Measurements from ENCODE around the gene DCAF8.

The DCAF8 gene

DNA sequence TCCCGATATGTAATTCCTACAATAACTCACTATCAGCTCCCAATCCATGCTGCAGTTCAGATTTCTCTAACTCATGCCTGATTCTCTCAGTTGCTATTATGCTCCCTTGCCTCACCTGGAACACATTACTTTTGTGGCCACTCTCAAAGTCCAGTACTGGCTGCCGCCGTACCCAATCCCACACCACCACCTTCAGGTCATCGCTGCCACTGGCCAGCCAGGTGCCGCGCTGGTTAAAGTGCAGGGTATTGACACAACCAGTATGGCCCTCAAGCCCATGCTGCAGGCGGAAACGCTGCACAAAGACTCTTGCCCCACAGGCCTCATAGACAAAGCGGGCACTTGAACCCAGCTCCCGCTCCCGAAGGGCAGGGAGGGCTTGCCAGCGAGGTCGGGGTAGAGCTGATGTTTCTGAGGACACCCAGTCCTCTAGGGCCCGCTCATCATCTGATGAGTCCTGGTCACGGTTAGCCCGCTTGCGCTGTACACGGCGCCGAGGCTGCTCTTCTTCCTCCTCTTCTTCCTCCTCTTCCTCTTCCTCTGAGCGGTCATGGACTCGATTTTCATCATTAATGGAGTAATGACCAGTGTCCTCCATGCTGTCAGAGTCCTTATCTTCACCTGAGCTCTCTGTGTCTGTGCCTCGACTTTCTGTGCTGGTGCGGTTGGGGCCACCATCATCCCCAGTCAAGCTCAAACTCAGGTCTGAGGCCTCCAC is 22.6 kb downstream of the DCAF8 start:
- TF ChIP-seq, protein P1, sequence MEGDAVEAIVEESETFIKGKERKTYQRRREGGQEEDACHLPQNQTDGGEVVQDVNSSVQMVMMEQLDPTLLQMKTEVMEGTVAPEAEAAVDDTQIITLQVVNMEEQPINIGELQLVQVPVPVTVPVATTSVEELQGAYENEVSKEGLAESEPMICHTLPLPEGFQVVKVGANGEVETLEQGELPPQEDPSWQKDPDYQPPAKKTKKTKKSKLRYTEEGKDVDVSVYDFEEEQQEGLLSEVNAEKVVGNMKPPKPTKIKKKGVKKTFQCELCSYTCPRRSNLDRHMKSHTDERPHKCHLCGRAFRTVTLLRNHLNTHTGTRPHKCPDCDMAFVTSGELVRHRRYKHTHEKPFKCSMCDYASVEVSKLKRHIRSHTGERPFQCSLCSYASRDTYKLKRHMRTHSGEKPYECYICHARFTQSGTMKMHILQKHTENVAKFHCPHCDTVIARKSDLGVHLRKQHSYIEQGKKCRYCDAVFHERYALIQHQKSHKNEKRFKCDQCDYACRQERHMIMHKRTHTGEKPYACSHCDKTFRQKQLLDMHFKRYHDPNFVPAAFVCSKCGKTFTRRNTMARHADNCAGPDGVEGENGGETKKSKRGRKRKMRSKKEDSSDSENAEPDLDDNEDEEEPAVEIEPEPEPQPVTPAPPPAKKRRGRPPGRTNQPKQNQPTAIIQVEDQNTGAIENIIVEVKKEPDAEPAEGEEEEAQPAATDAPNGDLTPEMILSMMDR (IDR thresholded peaks at IDR 0.05; ENCODE audit: insufficient read depth, low read depth, low read length, missing control alignments), result no peak
- H3K4me3 ChIP-seq (ENCODE audit: low read length), result no peak overlapping the region
- no peak for DNase-seq (ENCODE audit: low read depth)

DNA sequence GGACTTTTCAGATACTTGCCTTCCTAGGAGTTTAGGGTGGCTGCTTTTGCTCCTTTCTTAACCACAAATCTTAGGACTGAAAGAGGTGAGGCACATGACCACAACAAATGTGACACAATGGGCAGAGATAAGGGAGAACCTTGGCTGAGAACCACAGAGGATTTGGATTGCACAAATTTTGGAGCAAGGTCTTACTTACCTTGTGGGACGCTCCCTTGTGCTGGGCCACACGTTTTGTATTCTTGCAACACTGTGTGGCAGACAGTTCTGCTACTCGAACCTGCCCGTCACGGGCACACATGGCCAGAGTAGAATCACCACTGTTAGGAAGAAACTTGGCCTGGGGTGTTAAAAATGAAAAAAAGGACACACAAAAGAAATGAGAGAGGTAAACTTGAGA is 23.9 kb downstream of the DCAF8 start:
- DNase-seq (ENCODE audit: low read depth), result no peak
- TF ChIP-seq, protein P1 (IDR thresholded peaks at IDR 0.05; ENCODE audit: insufficient read depth, low read depth, low read length, missing control alignments), result no peak
- H3K4me3 ChIP-seq (ENCODE audit: low read length), result no peak overlapping the region

DNA sequence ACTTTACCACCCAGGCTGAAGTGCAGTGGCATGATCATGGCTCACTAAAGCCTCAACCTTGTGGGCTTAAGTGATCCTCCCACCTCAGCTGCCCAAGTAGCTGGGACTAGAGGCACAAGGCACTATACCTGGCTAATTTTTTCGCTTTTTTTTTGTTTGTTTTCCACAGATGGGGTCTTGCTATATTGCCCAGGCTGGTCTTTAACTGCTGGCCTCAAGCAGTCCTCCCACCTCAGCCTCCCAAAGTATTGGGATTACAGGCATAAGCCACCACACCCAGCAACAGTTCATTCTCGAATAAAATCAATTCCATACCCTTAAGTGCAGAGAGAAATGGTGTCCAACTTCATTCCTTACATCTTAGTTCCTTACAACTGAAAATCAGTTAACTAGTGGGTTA is 24.8 kb downstream of the DCAF8 start:
- TF ChIP-seq, protein P1 (IDR thresholded peaks at IDR 0.05; ENCODE audit: insufficient read depth, low read depth, low read length, missing control alignments), result no peak
- H3K4me3 ChIP-seq (ENCODE audit: low read length), result no peak overlapping the region

DNA sequence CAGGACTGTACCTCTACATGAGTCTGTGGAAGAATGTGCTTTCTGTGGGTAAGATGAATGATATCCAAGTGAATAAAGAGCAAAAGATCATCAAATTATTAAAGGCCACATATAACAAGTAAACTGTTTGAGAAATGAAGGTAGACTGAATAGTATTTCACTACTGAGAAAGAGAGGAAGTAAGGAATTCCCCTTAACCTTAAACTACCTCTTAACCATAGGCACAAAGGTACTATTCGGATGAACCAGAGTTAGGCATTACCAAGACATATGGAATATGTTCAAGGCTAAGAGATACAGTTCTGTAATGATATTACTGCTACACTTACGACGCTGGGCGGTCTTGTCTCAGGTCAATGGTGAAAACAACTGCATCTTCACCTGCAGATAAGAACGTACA is 25.5 kb downstream of the DCAF8 start:
- H3K4me3 ChIP-seq (ENCODE audit: low read length), result no peak overlapping the region
- DNase-seq (ENCODE audit: low read depth), result no peak
- TF ChIP-seq, protein P1 (IDR thresholded peaks at IDR 0.05; ENCODE audit: insufficient read depth, low read depth, low read length, missing control alignments), result no peak

More for the DNA sequence above, 24.8 kb downstream of the DCAF8 start:
- no peak for DNase-seq (ENCODE audit: low read depth)

DNA sequence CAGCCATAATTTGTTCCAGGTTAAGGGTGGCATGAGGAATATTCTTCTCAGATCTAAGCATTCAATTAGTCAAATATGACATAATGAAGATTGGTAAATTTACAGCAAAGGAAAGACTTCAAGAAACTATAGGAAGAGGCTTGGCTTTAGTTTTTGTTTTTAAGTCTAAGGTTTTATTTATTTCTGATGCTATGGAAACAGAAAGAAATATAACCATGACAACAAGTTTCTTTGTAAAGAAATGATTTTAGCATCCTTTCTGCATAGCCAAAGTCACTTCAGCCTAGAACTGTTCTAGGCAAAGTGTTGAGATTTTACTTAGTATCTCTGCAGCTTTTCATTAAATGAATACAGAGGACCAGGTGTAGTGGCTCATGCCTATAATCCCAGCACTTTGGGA is 29.4 kb downstream of the DCAF8 start:
- no peak overlapping the region for H3K4me3 ChIP-seq (ENCODE audit: low read length)
- TF ChIP-seq, protein P1 (IDR thresholded peaks at IDR 0.05; ENCODE audit: insufficient read depth, low read depth, low read length, missing control alignments), result no peak
- no peak for DNase-seq (ENCODE audit: low read depth)

DNA sequence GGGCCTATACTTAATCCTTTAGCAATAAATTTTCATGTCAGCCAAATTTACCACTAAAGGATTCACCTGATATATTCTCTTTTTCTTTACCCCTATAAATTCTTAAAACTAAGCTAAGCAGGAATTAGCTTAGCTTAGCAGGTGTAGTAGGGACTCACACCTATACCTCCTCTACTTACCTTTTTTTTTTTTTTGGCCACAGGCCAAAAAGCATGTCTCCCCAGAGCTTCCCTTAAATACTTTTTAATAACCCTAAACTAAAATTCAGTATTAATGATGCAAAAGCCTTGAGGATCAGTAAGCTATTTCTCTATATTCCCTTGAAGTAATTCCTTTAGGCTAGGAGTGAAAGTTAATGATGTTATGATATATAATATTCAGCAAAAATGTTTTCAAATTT is 33.9 kb downstream of the DCAF8 start:
- DNase-seq (ENCODE audit: low read depth), result no peak
- H3K4me3 ChIP-seq (ENCODE audit: low read length), result no peak overlapping the region

More for the DNA sequence above, 33.9 kb downstream of the DCAF8 start:
- TF ChIP-seq, protein P1 (IDR thresholded peaks at IDR 0.05; ENCODE audit: insufficient read depth, low read depth, low read length, missing control alignments), result no peak
